Measurements from ENCODE around the gene SLAIN2.
"Not testable (repeated sequence)": the region's sequence is repeated elsewhere in the genome, so short reads cannot be mapped to it uniquely, and the experiment has no call there.

SLAIN2 gene

DNA sequence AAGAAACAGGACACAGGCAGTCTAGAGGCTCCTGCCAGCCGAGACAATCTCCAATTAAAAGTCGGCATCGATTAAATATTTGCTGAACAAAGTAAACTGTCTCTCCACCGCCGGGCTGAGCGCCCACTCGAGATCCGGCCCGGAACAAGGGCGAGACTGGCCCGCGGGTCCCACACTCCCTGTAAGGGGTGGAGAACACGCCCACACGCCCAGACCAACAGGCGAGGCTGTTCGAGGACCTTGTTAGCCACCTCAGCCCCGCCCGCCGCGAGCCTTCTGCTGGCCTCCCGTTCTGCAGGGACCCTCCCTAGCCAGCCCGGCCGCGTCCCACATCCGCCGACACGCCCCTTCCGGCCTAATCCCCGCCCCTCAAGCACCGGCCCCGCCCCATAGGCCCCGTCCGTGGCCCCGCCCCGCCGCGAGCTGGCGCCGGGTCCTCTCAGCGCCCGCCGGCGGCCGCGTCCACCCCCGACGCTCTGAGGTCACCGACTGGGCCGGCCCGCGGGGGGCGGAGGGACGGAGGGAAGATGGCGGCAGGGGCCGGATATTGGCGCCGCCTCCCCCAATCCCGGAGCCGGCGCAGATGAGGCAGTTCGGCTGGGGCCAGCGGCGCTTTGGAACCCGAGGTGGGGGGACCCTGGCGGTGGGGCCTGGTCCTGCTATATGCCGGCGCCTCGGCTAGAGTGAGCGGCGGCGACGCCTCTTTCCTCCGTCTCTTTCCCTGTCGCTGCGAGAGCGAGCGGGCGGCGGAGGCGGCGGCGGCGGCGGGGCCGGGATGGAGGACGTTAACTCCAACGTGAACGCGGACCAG is at the start of gene SLAIN2:
Gene SLAIN2, plus strand, starts transcription at position 565 of the 811 bp plus-strand sequence. Its CDS starts 211 bp downstream, at position 776.
- peak; percentile 96 to 99 for DNase-seq (ENCODE audit: low read depth in 2 of 2)

DNA sequence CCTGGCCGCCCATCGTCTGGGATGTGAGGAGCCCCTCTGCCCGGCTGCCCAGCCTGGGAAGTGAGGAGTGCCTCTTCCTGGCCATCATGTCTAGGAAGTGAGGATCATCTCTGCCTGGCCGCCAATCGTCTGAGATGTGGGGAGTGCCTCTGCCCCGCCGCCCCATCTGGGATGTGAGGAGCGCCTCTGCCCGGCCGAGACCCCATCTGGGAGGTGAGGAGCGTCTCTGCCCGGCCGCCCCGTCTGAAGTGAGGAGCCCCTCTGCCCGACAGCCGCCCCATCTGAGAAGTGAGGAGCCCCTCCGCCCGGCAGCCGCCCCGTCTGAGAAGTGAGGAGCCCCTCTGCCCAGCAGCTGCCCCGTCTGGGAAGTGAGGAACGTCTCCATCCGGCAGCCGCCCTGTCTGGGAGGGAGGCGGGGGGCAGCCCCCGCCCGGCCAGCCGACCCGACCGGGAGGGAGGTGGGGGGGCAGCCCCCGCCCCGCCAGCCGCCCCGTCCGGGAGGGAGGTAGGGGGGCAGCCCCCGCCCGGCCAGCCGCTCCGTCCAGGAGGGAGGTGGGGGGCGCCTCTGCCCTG is 49.0 kb upstream of the SLAIN2 start:
- DNase-seq (ENCODE audit: low read depth in 2 of 2): not testable (repeated sequence)

DNA sequence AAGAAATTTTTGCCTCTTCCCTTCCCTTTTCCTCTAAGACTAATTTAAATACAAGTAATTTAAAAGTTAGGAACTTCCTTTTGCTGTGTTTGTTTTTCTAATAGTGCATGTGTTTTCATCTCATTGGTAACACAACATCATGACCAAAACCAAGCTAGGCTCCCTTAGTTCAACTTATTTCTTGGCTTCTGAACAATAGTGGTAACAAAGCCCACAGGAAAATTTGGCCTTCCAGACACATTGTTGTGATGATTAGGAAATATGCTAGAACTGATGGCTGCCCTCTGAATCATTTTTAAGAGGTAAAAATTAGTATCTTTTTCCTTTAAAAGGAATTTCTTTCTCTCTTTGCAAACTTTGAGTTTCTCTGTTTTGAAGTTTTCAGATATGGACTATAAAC is 46.2 kb upstream of the SLAIN2 start:
- DNase-seq (ENCODE audit: low read depth in 2 of 2): no peak

DNA sequence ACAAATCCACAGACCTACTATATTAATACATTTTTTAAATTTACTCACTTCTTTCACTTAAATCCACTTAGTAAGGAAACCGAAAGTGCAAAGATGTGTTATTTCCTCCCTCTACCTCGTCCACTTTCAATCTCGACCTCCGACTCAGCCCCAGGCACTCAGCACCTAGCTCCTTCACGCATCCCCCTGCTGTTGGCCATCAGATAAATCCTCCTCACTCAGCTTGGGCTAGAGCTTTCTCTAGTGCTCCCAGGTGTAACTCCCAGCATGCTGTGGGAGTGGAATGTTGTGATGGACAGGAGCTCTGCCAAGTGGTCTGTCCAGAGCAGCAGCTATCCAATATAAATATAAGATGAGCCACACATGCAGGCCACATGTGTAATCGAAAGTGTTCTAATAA is 45.0 kb upstream of the SLAIN2 start:
- DNase-seq (ENCODE audit: low read depth in 2 of 2): no peak

DNA sequence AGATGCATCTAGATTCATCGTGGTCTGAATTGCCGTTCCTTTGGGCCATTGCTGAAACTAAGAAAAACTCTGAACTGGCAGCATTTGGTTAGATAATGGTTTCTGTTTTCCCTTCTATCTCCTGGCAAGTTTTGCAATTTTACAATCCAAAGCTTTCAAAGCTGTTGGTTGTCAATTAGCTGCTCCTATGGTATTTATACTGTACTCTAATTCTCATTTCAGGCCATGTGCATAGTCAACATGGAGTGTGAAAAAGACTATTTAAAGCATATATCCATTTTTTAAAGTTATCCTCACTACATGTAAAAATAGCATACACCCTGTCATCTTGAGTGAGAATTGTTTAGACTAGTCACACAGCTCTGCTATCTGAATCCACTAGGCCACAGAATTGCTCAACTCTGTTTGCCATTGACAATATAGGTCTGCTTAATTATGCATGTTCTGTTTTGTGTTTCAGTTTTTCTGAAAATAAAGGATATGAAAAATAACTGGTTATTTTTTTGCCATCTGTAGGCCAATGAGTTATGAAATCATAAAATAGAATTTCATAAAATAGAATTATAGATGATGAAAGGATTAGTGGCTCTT is 44.0 kb upstream of the SLAIN2 start:
- DNase-seq (ENCODE audit: low read depth in 2 of 2): no peak

DNA sequence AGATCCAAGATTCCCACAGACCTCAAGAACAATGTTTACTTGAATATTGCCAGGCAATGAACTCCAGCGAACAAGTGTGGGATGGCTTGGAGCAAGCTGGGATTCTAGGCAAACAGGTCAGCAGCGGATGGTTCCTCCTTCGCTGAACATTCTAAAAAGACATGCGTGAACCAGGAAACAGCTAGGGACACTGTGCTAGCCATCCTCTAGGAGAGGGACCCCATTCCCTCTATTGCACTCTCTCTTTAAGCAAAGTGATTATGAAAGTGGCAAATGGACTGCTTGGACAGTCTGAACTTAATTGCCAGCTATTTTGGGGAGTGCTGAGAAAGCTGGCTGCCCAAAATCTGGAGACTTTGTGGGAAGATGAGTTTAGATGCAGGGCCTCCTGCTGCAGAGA is 41.8 kb upstream of the SLAIN2 start:
- DNase-seq (ENCODE audit: low read depth in 2 of 2): no peak

DNA sequence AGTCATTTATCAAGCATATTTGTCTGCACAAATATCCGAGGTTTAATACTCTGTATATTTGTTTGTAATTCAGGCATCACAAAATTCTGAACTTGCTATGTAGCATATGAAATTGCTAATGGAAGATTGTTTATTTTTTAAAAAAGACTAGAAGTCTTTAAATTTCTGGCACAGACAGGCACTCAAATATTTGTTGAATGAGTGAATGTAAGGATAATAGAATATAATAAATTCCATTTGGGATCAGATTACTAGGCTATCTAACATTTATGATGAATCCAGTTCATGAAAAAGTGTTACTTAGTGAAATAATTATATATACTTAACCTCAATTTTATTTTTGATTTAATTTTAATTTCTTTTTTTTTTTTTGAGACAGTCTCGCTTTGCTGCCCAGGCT is 41.3 kb upstream of the SLAIN2 start:
- DNase-seq (ENCODE audit: low read depth in 2 of 2): no peak

DNA sequence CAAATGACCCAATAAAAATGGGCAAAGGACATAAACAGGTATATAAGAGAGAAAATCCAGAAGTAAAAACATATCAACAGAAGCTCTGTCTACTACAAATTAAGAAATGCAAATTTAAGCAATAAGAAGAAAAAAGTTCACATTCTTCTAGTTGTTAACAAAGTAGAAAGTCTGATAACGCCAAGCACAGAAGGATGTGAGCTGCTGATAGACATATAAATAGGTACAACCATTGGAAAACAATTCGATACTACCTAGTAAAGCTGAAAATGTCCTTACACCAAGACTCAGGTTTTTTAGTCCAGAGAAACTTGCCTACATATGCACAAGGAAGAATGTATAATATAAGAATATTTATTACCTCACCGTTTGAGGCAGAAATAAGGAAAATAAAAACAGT is 35.8 kb upstream of the SLAIN2 start:
- DNase-seq (ENCODE audit: low read depth in 2 of 2): no peak

DNA sequence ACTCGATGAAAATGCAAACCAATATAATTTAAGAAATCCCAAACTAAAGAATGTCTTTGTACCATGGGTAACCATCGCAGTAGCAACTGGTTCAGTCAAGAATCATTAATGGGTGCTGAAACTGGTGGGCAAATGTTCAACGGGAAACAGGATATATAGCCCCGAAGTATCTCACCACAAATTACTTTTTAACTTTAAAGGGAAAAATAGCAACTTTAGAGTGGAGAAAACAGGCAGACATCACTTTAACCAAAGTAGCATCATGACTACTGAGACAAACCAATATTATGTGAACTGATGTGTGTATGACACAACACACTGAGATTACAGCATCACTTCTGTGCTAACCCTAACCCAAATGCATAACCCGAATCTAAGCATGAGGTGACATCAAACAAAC is 33.8 kb upstream of the SLAIN2 start:
- no peak for DNase-seq (ENCODE audit: low read depth in 2 of 2)

DNA sequence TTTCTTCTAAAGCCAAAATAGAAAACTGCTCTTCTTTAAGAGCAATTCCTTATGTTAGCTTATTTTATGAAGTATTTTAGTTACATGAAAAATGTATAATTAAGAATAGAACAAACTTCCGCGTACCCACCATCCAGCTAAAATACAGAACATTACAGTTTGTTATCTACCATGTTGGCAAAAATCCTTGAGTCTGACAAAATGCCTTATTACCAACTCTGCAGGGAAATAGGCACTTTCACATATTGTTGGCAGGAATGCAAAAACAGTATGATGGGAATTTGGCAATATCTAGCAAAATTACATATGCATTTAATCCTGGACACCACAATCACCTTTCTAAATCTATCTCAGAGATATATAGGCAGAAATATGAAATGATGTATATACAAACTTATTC is 32.4 kb upstream of the SLAIN2 start:
- DNase-seq (ENCODE audit: low read depth in 2 of 2): no peak

DNA sequence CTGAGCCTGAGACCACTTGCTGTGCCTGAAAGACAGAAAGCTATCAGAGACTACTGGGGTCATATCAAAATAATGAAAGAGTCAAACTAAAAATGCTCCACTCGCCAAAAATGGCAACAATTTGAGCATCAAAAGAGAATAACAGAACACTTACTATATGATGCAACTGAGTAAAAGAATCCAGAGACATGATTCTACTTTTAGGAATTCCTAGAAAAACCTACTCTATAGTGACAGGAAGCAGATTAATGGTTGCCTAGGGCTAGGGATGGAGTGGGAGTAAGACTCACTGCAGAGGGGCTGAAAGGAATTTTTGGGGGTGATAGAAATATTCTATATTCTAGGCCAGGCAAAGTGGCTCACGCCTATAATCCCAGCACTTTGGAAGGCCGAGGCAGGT is 29.4 kb upstream of the SLAIN2 start:
- DNase-seq (ENCODE audit: low read depth in 2 of 2): no peak

DNA sequence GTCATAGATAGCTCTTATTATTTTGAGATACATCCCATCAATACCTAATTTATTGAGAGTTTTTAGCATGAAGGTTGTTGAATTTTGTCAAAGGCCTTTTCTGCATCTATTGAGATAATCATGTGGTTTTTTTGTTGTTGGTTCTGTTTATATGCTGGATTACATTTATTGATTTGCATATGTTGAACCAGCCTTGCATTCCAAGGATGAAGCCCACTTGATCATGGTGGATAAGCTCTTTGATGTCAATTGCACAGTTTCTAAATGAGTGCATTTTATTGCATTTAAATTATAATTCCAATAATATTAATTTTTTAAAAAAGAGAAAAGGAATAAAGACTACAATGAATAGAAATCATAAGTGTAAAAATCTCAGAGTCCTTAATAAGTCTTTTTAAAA is 26.6 kb upstream of the SLAIN2 start:
- not testable (repeated sequence) for DNase-seq (ENCODE audit: low read depth in 2 of 2)

DNA sequence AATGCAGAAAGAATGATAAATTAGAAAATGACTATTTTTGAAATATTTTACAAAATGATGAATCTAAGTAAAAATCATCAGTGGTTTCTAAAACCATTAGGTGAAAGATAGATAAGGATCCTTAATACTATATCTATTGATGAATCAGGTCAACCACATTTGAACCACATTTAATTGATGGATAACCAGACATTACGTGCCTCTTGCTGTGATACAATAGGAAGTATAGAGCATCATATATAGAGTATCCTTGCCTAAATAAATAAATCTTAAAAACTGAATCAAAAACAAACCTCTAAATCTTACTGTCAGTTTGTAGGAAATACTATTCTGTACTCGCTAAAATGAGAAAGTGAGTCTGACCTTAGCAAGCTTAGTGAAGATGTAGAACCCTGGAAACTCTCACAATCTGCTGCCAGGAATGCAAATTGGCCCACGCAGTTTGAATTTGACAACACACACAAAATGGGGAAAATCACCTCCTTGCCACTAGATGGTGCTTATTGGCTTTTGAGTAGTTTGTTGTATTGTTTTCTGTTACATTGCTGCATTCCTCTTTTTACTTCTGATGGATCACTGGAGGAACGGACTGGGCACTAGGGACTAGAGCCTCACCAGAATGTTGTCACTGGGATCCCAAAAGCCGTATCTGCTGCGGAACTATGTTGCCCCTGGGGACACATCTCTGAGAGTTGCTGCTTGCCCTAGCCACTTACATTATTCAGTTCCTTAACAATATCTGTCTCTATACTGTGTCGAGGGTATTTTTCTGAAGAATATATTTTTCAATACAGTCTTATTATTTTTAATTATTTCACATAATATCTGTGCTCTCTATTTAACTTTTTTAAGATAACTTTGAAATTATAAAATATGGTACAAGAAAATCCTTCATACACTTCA is 25.4 kb upstream of the SLAIN2 start:
- DNase-seq (ENCODE audit: low read depth in 2 of 2): peak in 1 of 2 donors; percentile 2

DNA sequence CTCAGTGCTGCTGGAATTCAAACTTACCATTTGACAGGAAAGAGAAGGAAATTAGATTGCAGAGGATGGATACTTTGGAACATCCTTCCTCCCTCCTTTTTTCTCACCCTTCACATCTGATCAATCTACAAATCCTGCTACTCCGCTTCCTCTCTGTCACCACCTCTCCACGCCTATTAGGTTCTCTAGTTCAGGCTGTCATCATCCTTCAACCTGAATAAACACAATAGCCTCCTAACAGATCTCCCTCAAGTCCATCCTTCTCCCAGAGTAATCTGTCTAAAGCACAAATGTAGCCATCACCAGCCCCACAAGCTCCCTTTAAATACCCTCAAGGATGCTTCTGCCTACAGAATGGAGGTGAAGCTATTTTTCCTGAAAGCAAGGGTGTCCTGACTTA is 20.0 kb upstream of the SLAIN2 start:
- DNase-seq (ENCODE audit: low read depth in 2 of 2): no peak

DNA sequence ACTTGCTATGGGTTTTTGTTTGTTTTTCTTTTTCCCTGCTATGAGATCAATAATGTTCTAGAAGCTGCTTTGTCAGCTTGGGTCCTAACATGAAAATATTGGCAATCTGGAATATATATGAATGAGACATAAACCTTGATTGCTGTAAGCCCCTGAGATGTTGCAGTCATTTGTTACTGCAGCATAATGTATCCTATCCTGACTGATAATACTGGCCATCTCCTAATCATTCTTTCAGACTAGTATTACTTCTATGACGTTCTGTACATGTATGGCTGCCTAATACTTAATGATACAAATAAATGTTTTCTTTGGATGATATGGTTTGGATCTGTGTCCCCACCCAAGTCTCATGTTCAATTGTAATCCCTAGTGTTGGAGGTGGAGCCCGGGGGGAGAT is 19.3 kb upstream of the SLAIN2 start:
- no peak for DNase-seq (ENCODE audit: low read depth in 2 of 2)

DNA sequence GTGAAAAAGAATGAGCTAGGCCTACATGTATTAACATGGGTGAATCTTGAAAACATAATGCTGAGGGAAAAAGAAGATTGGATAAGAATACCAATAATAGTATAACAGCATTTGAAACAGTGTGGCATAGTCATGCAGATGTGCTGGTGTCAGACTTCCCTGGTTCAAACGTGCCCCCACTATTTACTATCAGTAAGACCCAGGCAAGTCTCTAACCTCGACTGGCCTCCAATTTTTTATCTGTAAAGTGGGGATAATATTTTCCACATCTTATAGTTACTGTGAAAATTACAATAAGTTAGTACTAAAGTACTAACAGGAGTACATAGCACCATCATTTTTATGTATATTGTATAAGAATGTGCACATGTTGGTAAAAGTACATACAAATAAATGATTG is 17.0 kb upstream of the SLAIN2 start:
- DNase-seq (ENCODE audit: low read depth in 2 of 2): no peak

DNA sequence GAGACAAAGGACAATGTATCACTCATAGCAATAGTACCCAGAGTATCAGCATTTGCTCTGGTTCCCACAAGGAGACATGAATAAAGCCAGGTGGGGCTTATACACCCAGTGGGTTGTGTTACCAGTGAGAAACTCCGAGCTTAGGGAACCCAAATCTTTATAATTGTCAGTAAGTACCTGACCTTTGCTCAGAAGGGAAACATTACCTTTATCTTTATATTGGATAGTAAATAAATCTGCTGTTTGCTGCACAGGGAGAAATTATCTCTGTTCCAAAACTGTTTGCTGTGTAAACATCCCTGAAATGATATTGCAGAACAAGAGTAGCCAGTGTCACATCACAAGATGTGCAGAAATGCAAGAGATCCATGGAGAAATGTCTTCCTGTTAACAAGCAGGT is 12.1 kb upstream of the SLAIN2 start:
- no peak for DNase-seq (ENCODE audit: low read depth in 2 of 2)

DNA sequence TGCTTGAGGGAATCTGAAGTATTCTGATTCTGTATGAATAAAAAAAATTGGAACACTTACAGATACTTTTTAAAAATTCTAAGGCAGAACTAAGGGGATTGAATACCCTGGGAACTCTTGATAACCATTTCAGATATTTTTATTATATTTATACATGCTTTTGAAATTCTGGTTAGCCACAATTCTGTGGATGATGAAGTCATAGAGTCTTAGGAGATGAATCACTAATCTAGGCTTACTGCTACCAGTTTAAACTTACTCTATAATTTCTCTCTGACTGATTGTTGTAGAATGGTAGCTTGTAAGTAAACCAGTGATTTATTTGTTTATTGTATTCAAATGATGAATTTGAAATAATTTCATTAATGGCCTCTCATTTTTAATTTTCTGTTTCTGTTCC is 11.4 kb upstream of the SLAIN2 start:
- DNase-seq (ENCODE audit: low read depth in 2 of 2): no peak

DNA sequence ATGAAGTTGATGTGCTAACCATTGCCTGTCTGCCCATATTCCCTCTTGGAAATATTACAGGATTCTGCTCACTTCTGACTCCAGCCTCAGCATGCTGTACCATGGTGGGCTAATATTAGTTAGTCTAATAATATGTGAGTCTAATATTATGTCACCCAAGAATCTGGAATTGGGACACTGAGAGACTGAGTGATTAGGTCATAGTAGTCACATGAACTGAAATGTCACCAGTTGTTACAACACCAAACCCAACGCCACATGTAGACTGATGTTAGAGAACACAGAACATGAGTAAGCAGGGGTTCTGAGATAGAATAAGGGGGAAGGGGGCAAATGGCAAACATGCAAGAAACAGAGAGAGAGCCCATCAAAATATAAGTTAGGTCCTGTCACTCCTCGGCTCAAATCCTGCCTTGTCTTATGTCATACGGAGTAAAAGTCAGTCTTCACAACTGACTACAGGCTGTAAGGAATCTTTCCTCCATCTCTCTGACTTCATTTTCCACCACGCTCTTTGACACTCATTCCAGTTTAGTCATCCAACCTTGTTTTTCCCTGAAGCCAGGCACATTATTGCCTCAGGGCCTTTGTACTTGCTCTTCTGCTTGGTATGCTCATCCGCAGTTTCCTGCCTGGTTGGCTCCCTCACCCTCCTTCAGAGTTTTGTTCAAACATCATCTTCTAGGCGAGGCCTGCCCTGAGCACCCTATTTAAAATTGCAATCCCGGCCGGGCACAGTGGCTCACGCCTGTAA is 9.6 kb upstream of the SLAIN2 start:
- no peak for DNase-seq (ENCODE audit: low read depth in 2 of 2)

DNA sequence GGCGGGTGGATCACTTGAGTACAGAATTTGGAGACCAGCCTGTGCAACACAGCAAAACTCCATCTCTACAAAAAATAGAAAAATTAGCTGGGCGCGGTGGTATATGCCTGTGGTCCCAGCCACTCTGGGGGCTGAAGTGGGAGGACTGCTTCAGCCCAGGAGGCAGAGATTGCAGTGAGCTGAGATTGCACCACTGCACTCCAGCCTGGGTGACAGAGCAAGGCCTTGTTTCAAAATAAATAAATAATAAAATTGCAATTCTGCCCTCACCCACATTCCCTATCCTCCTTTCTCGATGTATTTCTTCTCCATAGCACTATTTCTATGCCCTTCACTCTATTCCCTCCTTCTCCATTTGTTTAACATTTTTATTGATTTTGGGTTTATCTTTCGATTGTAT is 8.7 kb upstream of the SLAIN2 start:
- no peak for DNase-seq (ENCODE audit: low read depth in 2 of 2)

DNA sequence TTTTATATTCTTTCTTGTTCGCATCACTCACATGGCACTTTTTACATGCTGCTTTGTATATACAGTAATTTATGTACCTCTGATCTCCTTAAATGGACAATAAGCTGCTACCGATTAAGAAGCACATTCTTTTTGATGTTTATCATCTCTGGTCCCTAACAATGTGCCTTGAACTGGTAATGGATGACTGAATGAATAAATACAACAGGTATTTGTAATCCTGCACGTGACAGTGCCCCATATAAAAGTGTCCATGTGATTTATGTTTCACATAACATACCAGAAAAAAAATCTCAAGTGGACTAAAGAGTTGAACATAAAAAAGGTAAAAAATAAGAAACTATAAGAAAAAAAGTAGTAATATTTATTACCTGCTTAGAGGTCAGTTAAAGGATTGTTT is 7.7 kb upstream of the SLAIN2 start:
- no peak for DNase-seq (ENCODE audit: low read depth in 2 of 2)

DNA sequence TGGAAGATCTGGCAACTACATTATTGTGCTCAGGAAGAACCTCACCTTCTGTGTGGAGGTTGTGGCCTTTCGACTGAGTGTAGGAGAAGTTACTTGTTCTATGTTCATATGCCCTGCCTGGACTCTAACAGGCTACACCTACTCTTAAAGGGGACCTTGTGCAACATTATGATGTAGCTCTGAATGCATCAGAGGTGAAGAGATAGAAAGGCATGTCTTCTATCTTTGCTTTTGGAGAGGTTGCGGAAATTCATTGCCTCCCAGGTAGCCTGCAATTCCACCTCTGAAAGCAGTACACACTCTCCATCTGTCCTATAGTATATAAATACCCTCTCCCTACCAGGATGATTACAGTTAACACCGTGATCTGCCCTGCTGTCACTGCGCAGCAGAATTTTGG is 7.1 kb upstream of the SLAIN2 start:
- no peak for DNase-seq (ENCODE audit: low read depth in 2 of 2)

Data from stimulated activated CD4-positive, alpha-beta T cell treated with anti-CD3 and anti-CD28 coated beads, Interleukin-4, amount 100 ng/mL, for 48 hours (primary cell).